Right lung (tissue), 5 donors: ENCODE data around the gene CTNND1. TPM values are rescaled to one million over a fixed set of nuclear protein-coding genes. Genes with fewer than 3 reads are reported as not detected.

Experiments
- polyA plus RNA-seq, 5 donors: library from polyadenylated mRNA; unstranded; fragments of 120-200 nt; gene quantifications; one replicate each; pipeline versions ENCODE4 v1.2.1 to v1.2.3, GENCODE V29; 2013; ENCODE audit warnings: inconsistent platforms in 1 of 5, low replicate concordance in 1 of 5; ENCODE audit not compliant: insufficient read length in 5 of 5, insufficient read depth in 1 of 5

Gene CTNND1
- polyA plus RNA-seq, 5 donors = 207 to 286 (median 258) TPM

Other genes starting within 250 kb of the CTNND1 start
- gene SLC43A1, start 246.1 kb upstream of the CTNND1 start, polyA plus RNA-seq = 10 to 100 TPM; 11.6 to 18.5 (median 16.7) TPM
- 10 to 100 TPM; 33.3 to 42.0 (median 39.0) TPM for gene TIMM10, start 231.0 kb upstream of the CTNND1 start, polyA plus RNA-seq
- 1 to 10 TPM in 1 of 5 donors, under 1 TPM in 4; 0.48 to 9.2 (median 0.59) TPM for gene SMTNL1, start 224.2 kb upstream of the CTNND1 start, polyA plus RNA-seq
- gene UBE2L6, start 194.1 kb upstream of the CTNND1 start, polyA plus RNA-seq = 10 to 100 TPM; 59.0 to 78.7 (median 60.9) TPM
- gene SERPING1, start 164.1 kb upstream of the CTNND1 start, polyA plus RNA-seq = 100 to 1,000 TPM; 172 to 210 (median 183) TPM
- 1 to 10 TPM; 4.2 to 8.0 (median 6.5) TPM for gene YPEL4, start 111.9 kb upstream of the CTNND1 start, polyA plus RNA-seq
- gene CLP1, start 104.0 kb upstream of the CTNND1 start, polyA plus RNA-seq = 10 to 100 TPM; 12.1 to 16.0 (median 12.8) TPM
- 10 to 100 TPM; 38.9 to 44.5 (median 39.2) TPM for gene ZDHHC5, start 93.7 kb upstream of the CTNND1 start, polyA plus RNA-seq
- gene MED19, start 49.6 kb upstream of the CTNND1 start, polyA plus RNA-seq = 10 to 100 TPM; 14.3 to 22.5 (median 17.5) TPM
- 10 to 100 TPM; 94.4 to 98.6 (median 98.4) TPM for gene TMX2, start 49.2 kb upstream of the CTNND1 start, polyA plus RNA-seq
- 100 to 1,000 TPM in 4 of 5 donors, 10 to 100 TPM in 1; 94.9 to 160 (median 119) TPM for gene SELENOH, start 20.3 kb upstream of the CTNND1 start, polyA plus RNA-seq
- gene BTBD18, start 10.0 kb upstream of the CTNND1 start, polyA plus RNA-seq = under 1 TPM; 0.24 to 0.48 (median 0.30) TPM